ENCODE measurements around the gene SYS1.

The SYS1 gene

DNA sequence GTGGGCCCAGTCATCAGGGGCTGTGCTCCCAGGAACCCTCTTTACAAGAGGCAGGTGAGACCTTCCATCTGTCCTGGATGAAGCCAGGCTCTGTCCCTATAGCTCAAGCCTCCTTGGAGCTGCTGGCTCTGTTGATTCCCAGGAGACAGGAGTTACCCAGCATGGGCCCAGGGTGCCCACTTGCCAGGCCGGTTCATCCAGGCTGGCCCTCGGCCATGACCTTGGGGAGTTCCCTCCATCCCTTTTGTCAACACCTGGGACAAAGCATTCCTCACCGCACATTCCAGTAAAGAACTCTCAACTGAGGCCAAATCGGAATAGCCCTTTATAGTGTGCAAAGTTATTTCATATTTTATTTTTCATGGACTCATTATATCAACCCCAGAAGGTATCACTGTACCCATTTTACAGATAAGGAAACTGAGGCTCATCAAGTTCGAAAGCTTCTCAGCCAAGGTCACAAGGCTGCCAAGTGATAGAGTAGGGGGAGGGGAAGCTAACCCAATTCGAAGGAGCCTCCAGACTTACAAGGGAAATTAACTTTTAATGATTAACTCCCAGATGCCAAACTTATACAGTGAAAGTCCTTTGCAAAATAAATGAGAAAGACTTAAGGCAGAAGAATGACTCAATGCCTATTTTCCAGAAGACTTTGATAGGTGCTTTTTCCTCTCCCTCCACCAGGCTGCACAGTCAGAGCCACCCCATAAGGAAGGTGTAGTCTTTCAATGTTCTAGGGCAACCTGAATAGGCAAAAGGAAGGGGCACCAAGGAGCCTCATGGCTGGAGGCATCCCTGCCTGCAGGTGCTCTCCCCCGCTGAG lies 33.2 kb upstream of the SYS1 start:
- peak; percentile 50 to 93 for DNase-seq (ENCODE audit: low read depth in 1 of 2, low spot score in 1 of 2)
- TF ChIP-seq JUND (IDR thresholded peaks at IDR 0.05; ENCODE audit: low read depth), result no peak
- in situ Hi-C loops (cut with HindIII; ENCODE audit: low pct_unique_long_range_greater_than_20kb, low sequenced_read_pairs), result no loop called here

DNA sequence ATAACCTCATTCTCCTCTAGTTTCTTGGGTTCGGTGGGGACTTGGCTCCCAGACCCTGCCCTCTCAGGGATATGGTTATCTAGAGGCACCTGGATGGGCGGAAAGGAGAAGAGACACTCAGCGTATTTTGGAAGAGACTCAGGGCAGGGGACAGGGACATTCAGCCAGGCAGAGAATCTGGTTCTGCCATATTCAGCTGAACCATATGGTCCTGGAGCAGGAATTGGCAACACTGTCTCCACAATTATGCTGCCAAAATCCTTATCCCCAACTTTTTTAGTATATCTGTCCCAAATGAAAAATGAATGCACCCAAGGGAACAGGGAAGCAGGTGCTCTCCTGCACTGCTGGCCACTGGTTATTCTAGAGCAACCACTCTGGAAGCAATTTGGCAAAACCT lies 32.5 kb upstream of the SYS1 start:
- in situ Hi-C loops (cut with HindIII; ENCODE audit: low pct_unique_long_range_greater_than_20kb, low sequenced_read_pairs), result no loop called here
- DNase-seq (ENCODE audit: low read depth in 1 of 2, low spot score in 1 of 2), result no peak
- TF ChIP-seq JUND (IDR thresholded peaks at IDR 0.05; ENCODE audit: low read depth), result no peak

DNA sequence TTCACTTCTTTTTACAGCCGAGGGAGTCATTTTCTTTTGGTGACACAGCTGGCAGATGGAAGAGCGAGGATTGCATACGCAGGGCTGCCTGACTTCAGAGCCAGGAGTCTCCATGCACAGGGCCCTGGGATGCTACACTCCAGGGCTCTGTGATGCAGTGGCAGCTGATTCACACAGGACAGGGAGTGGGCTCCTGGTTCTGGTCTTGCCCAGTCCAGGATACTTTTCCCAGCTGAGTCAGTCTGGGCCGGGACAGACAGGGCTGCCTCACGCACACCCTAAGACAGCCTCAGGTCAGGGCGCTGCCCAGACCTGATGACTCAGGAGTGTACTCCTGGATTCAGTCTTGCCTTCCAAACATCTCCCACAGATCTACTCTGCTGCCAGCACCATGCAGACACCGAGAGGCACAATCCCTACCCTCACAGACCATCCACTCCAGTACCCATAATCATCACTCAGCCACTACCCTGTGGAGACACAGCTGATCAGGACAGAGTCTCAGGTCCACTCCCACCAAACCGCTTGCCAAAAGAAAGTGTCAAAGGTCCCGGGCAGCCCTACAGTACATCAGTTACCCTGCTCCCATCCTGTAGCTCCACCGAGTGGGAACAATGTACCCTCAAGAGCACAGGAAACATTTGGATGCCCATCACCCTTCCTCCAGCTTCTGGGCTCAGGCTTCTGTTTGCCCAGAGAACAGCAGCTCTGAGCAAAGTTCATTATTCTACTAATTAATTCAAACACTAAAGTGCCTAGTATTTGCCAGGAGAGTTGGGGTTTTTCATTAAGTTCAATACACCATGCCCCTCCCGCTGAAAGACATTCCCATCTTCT lies 26.2 kb upstream of the SYS1 start:
- in situ Hi-C loops (cut with HindIII; ENCODE audit: low pct_unique_long_range_greater_than_20kb, low sequenced_read_pairs), result no loop called here
- no peak for DNase-seq (ENCODE audit: low read depth in 1 of 2, low spot score in 1 of 2)
- no peak for TF ChIP-seq JUND (IDR thresholded peaks at IDR 0.05; ENCODE audit: low read depth)

DNA sequence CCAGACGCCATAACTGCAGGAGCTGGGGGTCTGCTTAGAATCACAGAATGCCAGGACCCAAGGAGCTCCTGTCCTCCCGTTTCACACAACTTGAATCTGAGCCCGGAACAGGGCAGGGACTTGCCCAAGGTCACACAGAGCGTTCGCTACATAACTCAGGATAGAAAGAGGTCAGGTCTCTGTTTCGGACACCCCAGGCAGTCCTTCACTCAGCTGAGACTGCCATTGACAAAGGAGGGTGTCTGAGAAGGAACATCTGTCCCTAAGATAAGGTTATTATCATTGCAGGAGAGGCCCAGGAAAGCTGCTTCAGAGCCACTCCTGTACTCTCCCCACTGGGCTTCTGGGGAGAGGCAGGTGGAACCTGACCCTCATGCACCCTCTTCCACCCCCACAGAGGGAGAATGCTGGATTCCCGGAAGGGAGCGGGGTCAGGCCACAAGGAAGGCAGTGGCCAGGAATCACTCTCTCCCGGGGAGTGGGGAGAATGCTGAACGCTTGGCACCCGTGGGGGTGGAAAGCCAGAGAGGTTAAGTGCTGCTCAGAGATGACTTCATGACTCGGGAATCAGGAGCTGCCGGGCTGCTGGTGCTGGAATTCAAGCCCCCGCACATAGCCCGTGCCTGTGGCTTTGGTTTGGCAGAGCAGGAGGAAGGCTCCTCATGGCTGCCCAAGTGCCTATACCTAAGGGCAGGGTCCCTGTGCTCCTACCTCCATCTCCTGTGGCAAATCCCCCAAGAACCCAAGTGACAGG lies 25.4 kb upstream of the SYS1 start:
- in situ Hi-C loops (cut with HindIII; ENCODE audit: low pct_unique_long_range_greater_than_20kb, low sequenced_read_pairs), result no loop called here
- peak in 1 of 2 experiments; percentile 74 for DNase-seq (ENCODE audit: low read depth in 1 of 2, low spot score in 1 of 2)
- no peak for TF ChIP-seq JUND (IDR thresholded peaks at IDR 0.05; ENCODE audit: low read depth)

DNA sequence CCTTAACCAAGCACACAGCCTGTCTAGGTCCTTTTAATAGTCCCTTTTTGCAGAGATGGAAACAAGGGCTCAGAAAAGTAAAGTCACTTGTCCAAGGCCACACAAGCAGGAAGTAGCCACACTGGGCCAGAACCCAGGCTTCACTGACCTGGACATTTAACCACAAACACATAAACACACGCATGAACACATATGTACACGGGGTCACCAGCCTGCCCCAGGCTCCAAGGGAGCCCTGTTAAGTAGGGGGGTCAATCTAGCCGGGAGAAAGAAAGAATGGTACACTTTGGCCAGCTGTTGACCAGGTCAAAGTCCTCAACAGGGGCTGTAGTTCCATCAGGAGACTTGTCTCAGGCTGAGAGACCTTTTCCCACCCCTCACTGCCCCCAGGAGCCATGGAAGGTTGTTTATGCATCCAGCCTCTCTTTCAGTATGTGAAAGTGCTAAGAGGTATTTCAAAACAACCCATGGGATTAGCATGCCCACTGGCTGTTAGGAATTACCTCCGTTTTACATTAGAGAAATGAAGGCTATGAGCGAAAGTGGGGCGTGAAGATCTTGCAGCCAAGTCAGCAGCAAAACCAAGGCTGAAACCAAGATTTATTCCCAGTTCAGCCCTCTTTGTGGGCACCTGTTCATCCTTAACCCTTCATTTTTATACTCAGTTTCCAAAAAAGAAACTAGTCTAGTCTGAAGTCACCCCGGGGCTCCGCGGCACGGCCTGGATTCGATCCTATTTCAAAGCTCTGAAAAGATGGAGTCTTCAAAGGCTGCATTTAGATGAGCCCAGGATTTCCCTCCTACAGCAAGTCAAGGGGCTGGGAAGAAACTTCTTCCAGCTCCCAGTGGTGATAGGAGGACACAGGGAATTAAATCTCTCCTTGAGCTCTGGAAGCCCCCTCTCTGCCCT lies 24.6 kb upstream of the SYS1 start:
- TF ChIP-seq JUND (IDR thresholded peaks at IDR 0.05; ENCODE audit: low read depth), result no peak
- DNase-seq (ENCODE audit: low read depth in 1 of 2, low spot score in 1 of 2), result no peak
- in situ Hi-C loops (cut with HindIII; ENCODE audit: low pct_unique_long_range_greater_than_20kb, low sequenced_read_pairs), result no loop called here

DNA sequence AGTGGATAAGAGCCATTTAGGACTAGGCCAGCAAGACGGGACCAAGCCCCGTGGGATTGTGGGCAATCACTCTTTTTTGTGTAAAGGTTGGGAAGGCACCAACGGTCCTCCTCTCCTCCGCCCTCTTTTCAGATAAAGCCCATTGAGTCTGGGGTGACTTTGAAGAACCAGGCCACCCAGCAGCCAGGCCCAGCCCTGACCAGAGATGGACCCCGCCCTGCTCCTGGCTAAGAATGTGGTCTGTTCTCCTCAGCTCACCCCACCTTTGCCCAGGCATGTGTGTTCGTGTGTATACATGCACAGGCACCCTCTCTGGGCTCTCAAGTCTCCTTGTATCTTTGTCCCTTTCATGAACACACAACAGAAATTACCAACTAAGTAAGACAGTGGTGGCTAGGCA lies 23.9 kb upstream of the SYS1 start:
- no peak for TF ChIP-seq JUND (IDR thresholded peaks at IDR 0.05; ENCODE audit: low read depth)
- DNase-seq (ENCODE audit: low read depth in 1 of 2, low spot score in 1 of 2), result peak in 1 of 2 experiments; percentile 1
- in situ Hi-C loops (cut with HindIII; ENCODE audit: low pct_unique_long_range_greater_than_20kb, low sequenced_read_pairs), result no loop called here

DNA sequence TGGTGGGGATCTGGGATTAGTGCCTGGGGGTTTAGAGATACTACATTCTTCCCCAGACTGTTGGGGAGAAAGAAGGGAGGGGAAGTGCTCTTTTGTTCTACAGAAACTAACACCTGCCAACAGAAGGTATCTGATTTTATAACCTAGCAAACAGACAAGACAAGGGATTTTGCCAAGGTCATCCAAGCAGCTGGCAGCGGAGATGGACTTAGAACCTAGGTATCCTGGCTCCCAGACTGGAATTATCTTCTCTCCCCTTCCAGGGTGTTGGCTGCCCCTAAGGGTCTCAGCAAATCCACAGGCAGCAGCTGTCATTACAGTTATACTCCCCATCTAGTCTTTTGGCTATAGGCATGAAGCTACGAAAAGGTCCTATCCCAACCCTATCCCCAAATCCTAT lies 23.2 kb upstream of the SYS1 start:
- peak in 1 of 2 experiments; percentile 3 for DNase-seq (ENCODE audit: low read depth in 1 of 2, low spot score in 1 of 2)
- in situ Hi-C loops (cut with HindIII; ENCODE audit: low pct_unique_long_range_greater_than_20kb, low sequenced_read_pairs), result no loop called here
- TF ChIP-seq JUND (IDR thresholded peaks at IDR 0.05; ENCODE audit: low read depth), result no peak

DNA sequence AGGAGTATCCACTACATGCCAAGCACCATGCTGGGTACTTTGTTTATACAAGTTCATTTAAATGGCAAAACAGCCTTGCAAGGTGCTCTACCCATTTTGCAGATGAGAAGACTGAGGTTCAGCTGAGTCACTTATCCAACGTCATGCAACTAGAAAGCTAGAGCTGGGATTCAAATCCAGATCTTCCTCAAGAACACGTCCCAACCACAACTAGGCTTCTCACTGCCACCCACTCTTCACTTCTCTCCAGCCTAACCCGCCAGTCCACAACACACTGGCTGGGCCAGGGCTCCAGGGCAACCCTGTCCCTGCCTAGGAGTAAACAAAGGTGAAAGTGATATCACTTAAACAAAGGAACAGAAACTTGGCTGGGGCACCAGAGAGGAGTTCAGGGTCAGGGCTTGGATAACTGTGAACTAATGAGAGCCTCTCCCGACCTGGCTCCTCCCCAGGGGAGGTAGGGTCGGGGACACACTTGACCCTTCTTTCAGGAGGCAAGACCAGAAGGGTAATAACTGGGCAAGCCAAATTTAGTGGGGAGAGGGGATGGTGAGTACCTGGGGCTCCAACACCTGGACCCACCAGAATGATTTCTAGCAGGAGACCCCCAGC lies 22.6 kb upstream of the SYS1 start:
- no peak for TF ChIP-seq JUND (IDR thresholded peaks at IDR 0.05; ENCODE audit: low read depth)
- peak in 1 of 2 experiments; percentile 26 for DNase-seq (ENCODE audit: low read depth in 1 of 2, low spot score in 1 of 2)
- in situ Hi-C loops (cut with HindIII; ENCODE audit: low pct_unique_long_range_greater_than_20kb, low sequenced_read_pairs), result no loop called here

DNA sequence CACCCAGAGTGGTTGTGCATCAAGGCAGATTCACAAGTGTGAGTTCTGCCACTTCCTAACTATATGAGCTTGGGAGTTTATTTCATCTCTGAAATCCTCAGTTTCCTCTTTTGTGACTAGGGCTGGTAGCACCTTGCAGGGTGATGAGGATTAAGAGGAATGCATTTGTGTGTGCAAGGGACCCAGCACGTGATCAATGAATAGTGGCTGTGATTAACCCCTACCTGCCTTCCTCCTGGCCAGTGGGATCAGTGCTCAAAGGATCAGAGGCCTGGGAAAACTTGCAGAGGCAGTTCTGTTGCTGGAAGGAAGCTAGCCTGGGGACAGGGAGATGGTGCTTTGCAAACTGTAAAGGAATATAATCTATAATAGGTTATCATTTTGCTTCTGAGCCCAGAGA lies 22.0 kb upstream of the SYS1 start:
- in situ Hi-C loops (cut with HindIII; ENCODE audit: low pct_unique_long_range_greater_than_20kb, low sequenced_read_pairs), result no loop called here
- no peak for TF ChIP-seq JUND (IDR thresholded peaks at IDR 0.05; ENCODE audit: low read depth)
- DNase-seq (ENCODE audit: low read depth in 1 of 2, low spot score in 1 of 2), result peak in 1 of 2 experiments; percentile 60

DNA sequence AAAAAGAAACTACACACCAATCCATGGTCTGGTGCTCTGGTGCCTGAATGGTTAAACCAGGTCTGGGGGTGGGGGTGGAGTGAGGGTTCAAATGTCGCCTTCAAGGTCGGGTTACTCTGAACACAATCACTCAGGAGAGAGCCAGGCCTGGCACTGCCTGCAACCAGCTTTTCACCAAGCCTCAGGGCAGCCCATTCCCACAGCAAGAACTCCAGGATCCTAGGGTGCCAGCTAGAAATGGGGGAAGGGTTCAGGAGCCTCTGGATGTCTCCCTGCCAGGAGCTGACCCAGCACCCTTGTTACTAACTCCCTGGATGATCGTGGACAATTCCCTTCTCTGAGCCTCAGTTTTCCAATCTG lies 21.4 kb upstream of the SYS1 start:
- no peak for DNase-seq (ENCODE audit: low read depth in 1 of 2, low spot score in 1 of 2)
- in situ Hi-C loops (cut with HindIII; ENCODE audit: low pct_unique_long_range_greater_than_20kb, low sequenced_read_pairs), result no loop called here
- TF ChIP-seq JUND (IDR thresholded peaks at IDR 0.05; ENCODE audit: low read depth), result no peak

Measured in T47D (cell line).